H1 (cell line): ENCODE measurements around the gene NHP2. TPM values are rescaled to one million over a fixed set of nuclear protein-coding genes. Genes with fewer than 3 reads are reported as not detected.

Experiments used
- CTCF ChIA-PET: fragments of 300-600 bp; sonication (Branson Sonifier 250); formaldehyde crosslinking; loops from one replicate; lab custom pipeline; 2021; ENCODE audit not compliant: partially characterized antibody; lab: Charles Lee
- POLR2A ChIA-PET: fragments of 300-600 bp; sonication (Branson Sonifier 250); formaldehyde crosslinking; loops from one replicate; lab custom pipeline; 2021; ENCODE audit warnings: inconsistent platforms; ENCODE audit not compliant: partially characterized antibody; lab: Charles Lee
- DNase-seq, 2 experiments: peaks; one replicate each; pipeline versions ENCODE4 v3.0.0 to v3.0.0-alpha.2; 2010 to 2022; ENCODE audit warnings: low spot score in 2 of 2, low read depth in 1 of 2, mixed read lengths in 1 of 2
- FAIRE-seq: peaks from 2 replicates; lab custom pipeline; 2011; peaks lifted over from hg19 to GRCh38; lab: Jason Lieb, UNC
- H2AFZ ChIP-seq: 2 replicates; pipeline ENCODE4 v1.8.1; 2012; ENCODE audit warnings: low read length, inconsistent platforms
- H2AK5ac ChIP-seq: 2 replicates; pipeline ENCODE4 v1.6.1; 2013; ENCODE audit warnings: low read depth, low read length
- H2BK120ac ChIP-seq: replicated peaks from 2 replicates; pipeline ENCODE3; 2013; ENCODE audit warnings: low read depth, low read length, inconsistent platforms
- H2BK12ac ChIP-seq: 2 replicates; pipeline ENCODE4 v1.6.1; 2013; ENCODE audit warnings: low read depth, low read length
- H2BK15ac ChIP-seq: 2 replicates; pipeline ENCODE4 v1.6.1; 2013; ENCODE audit warnings: low read length
- H2BK20ac ChIP-seq: 2 replicates; pipeline ENCODE4 v1.6.1; 2013; ENCODE audit warnings: low read length
- H2BK5ac ChIP-seq: 2 replicates; pipeline ENCODE4 v1.6.1; 2013; ENCODE audit warnings: low read depth, low read length
- H3K14ac ChIP-seq: 2 replicates; pipeline ENCODE4 v1.6.1; 2013; ENCODE audit warnings: inconsistent platforms; ENCODE audit not compliant: insufficient read length
- H3K18ac ChIP-seq: 2 replicates; pipeline ENCODE4 v1.6.1; 2013; ENCODE audit warnings: low read length; ENCODE audit errors: extremely low read depth
- H3K23ac ChIP-seq: 2 replicates; pipeline ENCODE4 v1.6.1; 2013; ENCODE audit warnings: inconsistent platforms; ENCODE audit not compliant: insufficient read length
- H3K23me2 ChIP-seq: 2 replicates; pipeline ENCODE4 v1.6.1; 2013; ENCODE audit warnings: low read depth, low read length
- H3K27ac ChIP-seq: 2 replicates; pipeline ENCODE4 v1.6.1; 2011; ENCODE audit warnings: low read depth, low read length, inconsistent platforms
- H3K27me3 ChIP-seq, 4 experiments: replicated peaks in 1 of 4; 1 replicate in 1 of 4; 2 replicates in 3 of 4; pipeline versions ENCODE4 v1.6.1 to v1.8.1; 2011 to 2013; ENCODE audit warnings: low read length in 3 of 4, mild to moderate bottlenecking in 3 of 4, inconsistent platforms in 2 of 4, mixed read lengths in 2 of 4, moderate library complexity in 1 of 4; ENCODE audit not compliant: control insufficient read depth in 3 of 4, insufficient read depth in 3 of 4; ENCODE audit errors: extremely low read depth in 1 of 4
- H3K36me3 ChIP-seq, 4 experiments: 2 replicates each; pipeline versions ENCODE4 v1.6.1 to v1.8.1; 2011 to 2013; ENCODE audit warnings: mild to moderate bottlenecking in 4 of 4, low read length in 3 of 4, moderate library complexity in 2 of 4, control low read depth in 1 of 4, inconsistent platforms in 1 of 4; ENCODE audit not compliant: insufficient read depth in 4 of 4, control insufficient read depth in 2 of 4
- H3K4ac ChIP-seq: replicated peaks from 2 replicates; pipeline ENCODE3; 2013; ENCODE audit warnings: low read length, low read depth, mixed read lengths, inconsistent platforms; ENCODE audit not compliant: insufficient read length
- H3K4me1 ChIP-seq, 4 experiments: replicated peaks in 1 of 4; 1 replicate in 1 of 4; 2 replicates in 3 of 4; pipeline versions ENCODE4 v1.6.1 to v1.8.1; 2011 to 2013; ENCODE audit warnings: low read length in 3 of 4, inconsistent platforms in 2 of 4, mixed read lengths in 1 of 4; ENCODE audit not compliant: insufficient read depth in 4 of 4, control insufficient read depth in 3 of 4
- H3K4me2 ChIP-seq, 2 experiments: 2 replicates each; pipeline versions ENCODE4 v1.6.1 to v1.8.1; 2011 to 2013; ENCODE audit warnings: low read depth in 2 of 2, low read length in 2 of 2, control low read depth in 1 of 2, inconsistent platforms in 1 of 2, mild to moderate bottlenecking in 1 of 2; ENCODE audit not compliant: insufficient read depth in 1 of 2
- H3K4me3 ChIP-seq, 4 experiments: fragments of 200-600, 300-600 bp in 1 of 4; sonication (generic), shearing (Covaris generic), sonication (Bioruptor Twin) in 1 of 4; 2 replicates each; pipeline versions ENCODE4 v1.5.1 to v1.8.1; 2011 to 2016; ENCODE audit warnings: low read length in 4 of 4, low read depth in 3 of 4, control low read depth in 2 of 4, inconsistent platforms in 2 of 4, mild to moderate bottlenecking in 2 of 4, mixed read lengths in 1 of 4, moderate library complexity in 1 of 4; ENCODE audit not compliant: insufficient read depth in 2 of 4; ENCODE audit errors: extremely low read depth in 1 of 4
- H3K56ac ChIP-seq: replicated peaks from 2 replicates; pipeline ENCODE3; 2013; ENCODE audit warnings: low read depth, mild to moderate bottlenecking, mixed read lengths, low read length, inconsistent platforms; ENCODE audit not compliant: insufficient read length
- H3K79me1 ChIP-seq: 2 replicates; pipeline ENCODE4 v1.6.1; 2013; ENCODE audit warnings: low read depth, low read length, control low read depth
- H3K79me2 ChIP-seq, 2 experiments: 2 replicates each; pipeline versions ENCODE4 v1.6.1 to v1.8.1; 2012 to 2013; ENCODE audit warnings: low read length in 2 of 2, mild to moderate bottlenecking in 2 of 2, inconsistent platforms in 1 of 2; ENCODE audit not compliant: insufficient read depth in 2 of 2, control insufficient read depth in 1 of 2
- H3K9ac ChIP-seq, 4 experiments: replicated peaks in 1 of 4; 1 replicate in 1 of 4; 2 replicates in 3 of 4; pipeline versions ENCODE4 v1.6.1 to v1.8.1; 2011 to 2013; ENCODE audit warnings: low read depth in 3 of 4, low read length in 3 of 4, control low read depth in 2 of 4, mild to moderate bottlenecking in 2 of 4, moderate library complexity in 2 of 4, inconsistent platforms in 1 of 4; ENCODE audit errors: extremely low read depth in 1 of 4
- H3K9me3 ChIP-seq, 2 experiments: 2 replicates each; pipeline versions ENCODE4 v1.6.1 to v1.8.1; 2012 to 2013; ENCODE audit warnings: mild to moderate bottlenecking in 2 of 2, moderate library complexity in 2 of 2, control low read depth in 1 of 2, inconsistent platforms in 1 of 2, low read depth in 1 of 2, low read length in 1 of 2, mixed read lengths in 1 of 2; ENCODE audit not compliant: insufficient read depth in 2 of 2
- H4K20me1 ChIP-seq, 2 experiments: replicated peaks in 1 of 2; 2 replicates each; pipeline versions ENCODE3 to v1.8.1; 2011 to 2013; ENCODE audit warnings: inconsistent platforms in 2 of 2, low read length in 2 of 2, mild to moderate bottlenecking in 1 of 2; ENCODE audit not compliant: insufficient read depth in 2 of 2, control insufficient read depth in 1 of 2
- H4K5ac ChIP-seq: 2 replicates; pipeline ENCODE4 v1.6.1; 2013; ENCODE audit warnings: low read length, low read depth, mixed read lengths, inconsistent platforms; ENCODE audit not compliant: insufficient read length
- H4K8ac ChIP-seq: 2 replicates; pipeline ENCODE4 v1.8.0; 2013; ENCODE audit warnings: mild to moderate bottlenecking, moderate library complexity, low read length, inconsistent platforms; ENCODE audit not compliant: insufficient read depth; ENCODE audit errors: extremely low read depth
- H4K91ac ChIP-seq: replicated peaks from 2 replicates; pipeline ENCODE3; 2013; ENCODE audit warnings: low read length, mixed read lengths, inconsistent platforms; ENCODE audit not compliant: insufficient read length
- POLR2AphosphoS5 ChIP-seq: IDR thresholded peaks from 2 replicates; pipeline ENCODE4 v1.6.1; 2011; ENCODE audit warnings: low read depth, low read length
- TCF12 ChIP-seq: IDR thresholded peaks from 2 replicates; pipeline ENCODE4 v1.6.1; 2011; ENCODE audit warnings: low read depth, mild to moderate bottlenecking, low read length
- WGBS, 2 experiments: shearing (Covaris generic) in 1 of 2; methylation state at CpG; one replicate each; pipeline versions ENCODE4 v1.1.6 to v1.1.7; 2013 to 2015; ENCODE audit warnings: low lambda C conversion rate in 2 of 2, mixed read lengths in 2 of 2, inconsistent platforms in 1 of 2, low coverage in 1 of 2, missing lambda C conversion rate in 1 of 2; ENCODE audit not compliant: insufficient replicate concordance in 2 of 2, insufficient coverage in 1 of 2, insufficient read length in 1 of 2; ENCODE audit errors: extremely low coverage in 1 of 2, missing lambda C conversion rate in 1 of 2; 5-methylcytosine and 5-hydroxymethylcytosine counted together
- polyA plus RNA-seq, 7 experiments: library from polyadenylated mRNA; depleted of rRNA in 3 of 7; stranded (reverse) in 5 of 7; unstranded in 2 of 7; fragments of >200 nt in 5 of 7; fragments of 200-250 nt in 2 of 7; gene quantifications; 1 replicate in 5 of 7; 2 replicates in 1 of 7; 4 replicates in 1 of 7; pipeline versions ENCODE4 v1.2.1 to v1.2.3, GENCODE V29; 2011 to 2013; ENCODE audit warnings: missing spikeins in 2 of 7, mixed read lengths in 2 of 7
- total RNA-seq: library from RNA; stranded (reverse); fragmentation: NEBNext Ultra II Directional; extraction: Animal tissue kit (Norgen Biotek cat#: 25700); gene quantifications from 2 replicates; pipeline ENCODE4 v1.2.1, GENCODE V29; 2021

NHP2 gene
- total and polyA plus RNA-seq, 2 of the 8 experiments (the other 6 are each of a cell fraction or from before 2014, with no cell fraction given): 241 to 263 TPM

DNA sequence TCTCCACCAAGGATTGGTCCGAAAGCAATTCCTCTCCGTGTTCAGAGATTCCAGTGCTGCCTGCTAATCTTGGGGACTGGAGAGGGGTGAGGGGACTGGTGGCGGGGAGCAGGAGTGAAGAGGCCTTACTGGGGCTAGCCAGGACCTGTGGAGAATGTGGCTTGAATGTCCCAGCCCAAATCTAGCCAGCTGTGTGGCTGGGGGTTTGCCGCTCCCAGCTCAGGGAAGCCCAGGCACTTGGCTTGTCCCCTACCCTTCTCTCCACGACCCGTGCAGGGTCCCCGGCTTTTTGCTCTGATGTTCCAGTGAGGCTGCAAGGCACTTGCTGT lies 37.9 kb downstream of the NHP2 start:
- Histone ChIP-seq H3K4ac (peak overlapping the region; percentile 54), H4K20me1 (peaks cover 4 to 12% of the 10 kb centered on the region in 2 experiments), H2BK15ac (peak overlapping the region; percentile 95), H3K27me3 (no peaks in the 10 kb centered on the region), H3K56ac (peak overlapping the region; percentile 89), H4K91ac (peak overlapping the region; percentile 100), H3K4me3 (peak overlapping the region; percentile 54 to 98 (median 82)), H4K5ac (peak overlapping the region; percentile 84), H2BK12ac (peak overlapping the region; percentile 96), H3K27ac (peak overlapping the region; percentile 78), H4K8ac (no peak overlapping the region; the same call in 1 of the 2 replicates), H3K79me2 (peaks cover 16 to 68% of the 10 kb centered on the region in 2 experiments; a peak in 3 of 4 replicates), H3K79me1 (peaks cover 20% of the 10 kb centered on the region), H3K4me1 (peaks cover 3 to 42% (median 33%) of the 10 kb centered on the region in 4 experiments), H2AFZ (no peak overlapping the region), H3K14ac (peak overlapping the region; percentile 14), H3K36me3 (peaks cover 0 to 4% (median 1%) of the 10 kb centered on the region in 4 experiments; a peak in 2 of 8 replicates), H3K18ac (peak overlapping the region; percentile 97), H3K9me3 (no peaks in the 10 kb centered on the region), H3K9ac (peak overlapping the region in 3 of 4 experiments; percentile 65 to 72 (median 68); a peak in 6 of 7 replicates), H2AK5ac (peak overlapping the region; percentile 96), H2BK120ac (peak overlapping the region; percentile 96), H3K23ac (no peak overlapping the region), H2BK5ac (peak overlapping the region; percentile 95), H2BK20ac (peak overlapping the region; percentile 99; the same call in 1 of the 2 replicates), H3K4me2 (peak overlapping the region; percentile 93 to 97), H3K23me2 (peaks cover 20% of the 10 kb centered on the region)
- 18% methylated on average over 6 of the region's 7 CpGs; no CpG with 5 or more reads in 1 of the 2 experiments for WGBS, 2 experiments
- CTCF ChIA-PET: interaction anchor here (0.7 to 12.9 kb wide), 6 partner anchors 10 to 608 kb away, joined by 6 to 189 read pairs (median 15); partner anchors contain the start of gene RMND5B
- FAIRE-seq (no peak), DNase-seq (no peak)
- TF ChIP-seq TCF12: no peak
- peak; percentile 9; the same call in 1 of the 2 replicates for TF ChIP-seq POLR2AphosphoS5
- POLR2A ChIA-PET: interaction anchor here (0.6 to 40.7 kb wide), 18 partner anchors 1 to 1208 kb away, joined by 3 to 1250 read pairs (median 6); partner anchors contain the start of genes HNRNPAB, N4BP3, NHP2 and RMND5B
